Effector CD4-positive, alpha-beta T cell (primary cell): ENCODE data around the gene PPIG.
"Not testable (repeated sequence)": the region's sequence is repeated elsewhere in the genome, so short reads cannot be mapped to it uniquely, and the experiment has no call there.

Source experiments
- DNase-seq: peaks from one replicate; pipeline ENCODE4 v3.0.0-alpha.2; 2020

PPIG gene

DNA sequence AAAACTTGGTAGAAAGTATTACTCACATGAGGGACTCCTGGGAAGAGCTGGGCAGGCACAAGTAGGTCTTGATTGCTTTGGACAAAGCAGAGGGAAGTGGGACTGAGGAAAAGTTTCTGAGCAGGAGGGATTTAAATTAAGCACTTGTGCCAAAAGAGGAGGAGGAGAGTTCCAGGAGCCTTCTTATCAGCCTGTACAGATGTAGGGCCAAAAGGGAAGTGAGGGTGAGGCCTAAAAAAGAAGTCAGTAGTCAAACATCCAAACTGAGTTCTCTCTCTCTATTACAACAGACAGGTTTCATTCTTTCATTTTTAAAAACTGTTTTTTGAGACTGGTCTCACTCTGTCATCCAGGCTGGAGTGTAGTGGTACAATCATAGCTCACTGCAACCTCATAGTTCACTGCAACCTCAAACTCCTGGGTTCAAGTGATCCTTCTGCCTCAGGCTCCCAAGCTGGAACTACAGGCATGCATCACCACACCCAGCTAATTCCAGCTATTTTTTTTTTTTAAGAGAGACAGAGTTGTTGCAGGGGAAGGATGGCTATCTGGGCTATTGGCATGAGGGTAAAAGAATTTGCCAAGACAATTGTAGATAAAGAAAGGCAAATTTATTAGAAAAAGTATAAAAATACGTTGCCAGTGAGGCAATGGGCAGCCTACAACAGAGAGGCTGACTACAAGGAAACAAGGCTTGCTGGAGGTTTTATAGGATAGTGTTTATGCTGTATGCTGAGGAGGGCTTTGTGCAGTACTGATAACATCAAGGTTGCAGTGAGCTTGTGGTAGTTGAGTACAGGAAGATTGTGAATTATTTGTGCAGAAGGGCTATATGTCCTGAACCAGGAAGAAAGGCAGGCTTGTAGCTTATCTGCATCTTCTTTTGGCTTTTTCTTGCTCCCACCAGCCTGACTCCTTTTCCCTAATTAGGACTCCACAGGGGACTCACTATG, 81.1 kb downstream of the PPIG start:
- no peak for DNase-seq

GRCh38 chr2:169667583-169667982, 83.4 kb downstream of the PPIG start:
- DNase-seq, result no peak

DNA sequence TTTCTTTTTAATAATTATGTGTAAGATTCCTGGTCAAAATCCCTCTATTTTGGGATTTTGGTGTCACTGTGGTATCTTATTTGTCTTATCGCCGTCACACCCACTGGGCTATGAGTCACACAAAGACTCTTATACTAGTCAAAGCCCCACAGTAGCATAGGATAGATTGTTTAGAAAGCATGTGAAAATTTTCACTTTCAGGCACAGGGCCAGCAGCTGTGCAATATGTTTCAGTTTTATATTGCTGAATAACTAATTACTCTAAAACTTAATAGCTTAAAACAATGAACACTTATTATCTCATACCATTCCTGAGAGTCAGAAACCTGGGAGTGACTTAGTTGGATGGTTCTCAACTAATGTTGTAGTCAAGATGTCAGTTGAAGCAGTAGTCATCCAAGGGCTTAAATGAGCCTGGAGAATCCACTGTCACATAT, 86.1 kb downstream of the PPIG start:
- DNase-seq, result no peak

- no peak for DNase-seq
Observed at GRCh38 chr2:169670937-169671336, 86.8 kb downstream of the PPIG start.

GRCh38 chr2:169672406-169672805, 88.3 kb downstream of the PPIG start:
- DNase-seq, result no peak

- DNase-seq, result no peak
Observed at GRCh38 chr2:169673106-169673505, 89.0 kb downstream of the PPIG start.

DNA sequence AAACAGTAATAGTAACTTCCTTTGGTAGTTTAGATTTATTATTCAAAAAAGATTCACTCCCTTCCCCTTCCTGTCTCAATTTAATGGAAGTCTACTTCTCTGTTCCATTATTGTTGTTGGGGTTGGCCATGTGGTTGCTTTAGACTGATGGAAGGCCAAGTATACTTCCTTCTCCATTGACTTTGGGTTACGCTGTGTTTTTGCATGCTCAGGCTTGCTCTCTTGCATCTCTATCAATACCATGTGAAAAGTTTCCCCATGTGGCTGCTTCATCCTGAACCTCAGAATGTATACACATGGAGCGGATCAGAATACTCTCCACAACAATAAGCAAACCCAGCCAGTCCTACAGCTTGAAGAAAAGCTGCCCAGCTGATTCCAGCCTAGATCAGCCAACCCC, 89.8 kb downstream of the PPIG start:
- DNase-seq, result no peak

DNA sequence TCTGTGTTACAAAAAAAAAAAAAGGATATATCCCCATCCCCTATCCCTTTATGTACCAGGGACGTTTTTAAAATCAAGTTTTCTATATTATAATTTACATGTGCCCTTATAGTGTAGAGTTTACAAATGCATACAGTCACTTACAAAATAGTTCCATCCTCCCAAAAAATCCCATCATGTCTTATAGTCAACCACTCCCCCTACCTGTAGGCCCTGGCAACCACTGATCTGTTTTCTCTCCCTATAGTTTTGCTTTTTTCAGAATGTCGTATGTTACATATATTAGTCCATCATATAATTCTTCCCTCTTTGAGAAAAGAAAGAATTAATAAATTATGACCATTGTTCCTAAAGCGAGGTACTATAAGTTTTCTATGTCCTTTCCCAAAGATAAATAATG, 92.2 kb downstream of the PPIG start:
- no peak for DNase-seq

DNA sequence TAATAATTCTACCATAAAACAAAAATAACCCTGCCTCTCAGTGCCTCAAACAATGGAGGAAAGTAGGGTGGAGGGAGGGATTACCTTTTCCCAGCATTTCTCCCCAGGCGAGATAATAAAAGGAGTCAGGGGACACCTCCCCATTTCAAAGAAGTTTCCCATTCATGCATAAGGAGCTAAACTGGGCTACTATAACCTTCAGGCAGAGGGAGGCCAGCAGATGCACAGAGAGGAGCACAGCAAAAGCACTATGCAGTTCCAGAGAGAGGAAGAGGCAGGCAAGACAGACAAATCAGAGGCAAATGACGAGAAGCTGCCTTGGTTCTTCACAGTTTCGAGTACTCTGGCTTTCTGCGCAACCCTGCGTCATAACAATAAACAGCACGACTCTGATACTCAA, 92.7 kb downstream of the PPIG start:
- DNase-seq, result no peak

- no peak for DNase-seq
Observed at GRCh38 chr2:169683054-169683424, 98.9 kb downstream of the PPIG start.

DNA sequence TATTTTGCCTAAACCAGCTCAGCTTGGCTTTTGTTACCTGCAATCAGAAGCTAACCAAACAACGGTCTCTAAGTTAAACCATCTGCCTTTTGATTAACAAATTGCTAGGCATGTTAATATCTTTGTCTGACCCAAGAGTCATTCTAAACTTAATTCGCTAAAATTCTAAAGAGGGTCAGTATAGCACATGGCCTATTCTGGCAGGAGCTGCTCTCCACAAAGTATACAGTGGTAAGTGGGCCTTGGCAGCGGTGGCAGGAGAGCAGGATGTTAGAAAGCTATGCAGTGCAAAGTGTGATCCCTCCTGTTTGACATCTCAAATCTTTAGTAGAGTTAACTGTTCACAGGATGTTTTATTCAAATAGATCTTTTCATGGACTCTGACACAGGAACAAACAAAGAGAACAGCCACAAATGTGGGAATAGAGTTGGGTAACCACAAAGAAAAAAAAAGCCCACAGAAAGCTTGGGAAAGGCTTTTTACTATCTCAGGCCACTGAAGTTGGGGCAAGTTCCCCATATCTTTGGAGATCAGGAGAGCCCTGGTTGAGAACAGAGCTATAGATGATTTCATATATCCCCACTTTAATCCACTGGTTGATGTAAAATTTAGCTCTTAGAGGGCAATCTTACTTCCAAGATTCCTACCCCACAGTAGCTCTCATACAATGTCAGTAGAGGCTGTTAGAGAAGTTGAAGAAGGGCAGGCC, 99.4 kb downstream of the PPIG start:
- no peak for DNase-seq

DNA sequence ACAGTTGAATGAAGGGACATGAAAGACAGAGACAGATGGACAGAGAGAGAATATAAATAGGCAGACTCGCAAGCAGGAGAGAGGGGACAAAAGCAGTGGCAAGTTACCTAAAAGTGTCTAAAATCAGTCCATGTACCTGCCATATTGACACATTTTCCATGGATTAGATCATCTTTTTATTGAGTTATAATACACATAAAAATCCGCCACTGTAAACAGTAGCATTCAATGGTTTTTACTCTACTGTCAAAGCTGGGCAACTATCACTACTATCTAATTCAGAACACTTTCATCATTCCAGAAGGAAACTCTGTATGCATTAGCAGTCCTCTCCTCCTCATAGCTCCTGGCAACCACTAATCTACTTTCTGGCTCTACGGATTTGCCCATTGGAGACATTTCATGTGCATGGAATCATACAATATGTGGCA, 100.0 kb downstream of the PPIG start:
- no peak for DNase-seq

- not testable (repeated sequence) for DNase-seq
Observed at GRCh38 chr2:169684712-169685111, 100.6 kb downstream of the PPIG start.

DNA sequence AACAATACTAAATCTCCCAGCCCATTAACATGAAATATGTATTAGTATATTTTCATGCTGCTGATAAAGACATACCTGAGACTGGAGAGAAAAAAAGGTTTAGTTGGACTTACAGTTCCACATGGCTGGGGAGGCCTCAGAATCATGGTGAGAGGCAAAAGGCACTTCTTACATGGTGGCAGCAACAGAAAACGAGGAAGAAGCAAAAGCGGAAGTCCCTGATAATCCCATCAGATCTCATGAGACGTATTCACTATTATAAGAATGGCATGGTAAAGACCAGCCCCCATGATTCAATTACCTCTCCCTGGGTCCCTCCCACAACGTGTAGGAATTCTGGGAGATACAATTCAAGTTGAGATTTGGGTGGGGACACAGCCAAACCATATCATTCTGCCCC, 102.7 kb downstream of the PPIG start:
- not testable (repeated sequence) for DNase-seq

- DNase-seq, result not testable (repeated sequence)
Observed at GRCh38 chr2:169687943-169688342, 103.8 kb downstream of the PPIG start.

DNA sequence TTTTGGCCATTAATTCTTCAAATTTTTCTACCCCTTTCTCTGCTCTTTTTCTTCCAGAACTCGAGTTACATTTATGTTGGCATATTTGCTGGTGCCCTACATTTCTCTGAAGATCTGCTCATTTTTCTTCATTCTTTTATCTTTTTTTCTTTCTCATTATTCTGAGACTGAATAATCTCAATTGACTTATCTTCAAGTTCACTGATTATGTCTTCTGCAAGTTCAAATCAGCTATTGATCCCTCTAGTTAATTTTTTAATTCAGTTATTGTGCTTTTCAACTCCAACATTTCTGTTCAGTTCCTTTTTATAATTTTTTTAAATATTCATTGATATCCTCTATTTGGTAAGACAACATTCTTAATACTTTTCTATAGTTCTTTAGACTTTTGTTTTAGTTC, 106.8 kb downstream of the PPIG start:
- DNase-seq, result no peak
